Bone marrow (tissue), 2 donors: ENCODE results near the gene ETS2.
"Not testable (repeated sequence)": the region's sequence is repeated elsewhere in the genome, so short reads cannot be mapped to it uniquely, and the experiment has no call there.

ENCODE experiments used
- DNase-seq, 2 donors: peaks; one replicate each; lab custom pipeline; 2025; lab: John Stamatoyannopoulos, UW

Gene ETS2

DNA sequence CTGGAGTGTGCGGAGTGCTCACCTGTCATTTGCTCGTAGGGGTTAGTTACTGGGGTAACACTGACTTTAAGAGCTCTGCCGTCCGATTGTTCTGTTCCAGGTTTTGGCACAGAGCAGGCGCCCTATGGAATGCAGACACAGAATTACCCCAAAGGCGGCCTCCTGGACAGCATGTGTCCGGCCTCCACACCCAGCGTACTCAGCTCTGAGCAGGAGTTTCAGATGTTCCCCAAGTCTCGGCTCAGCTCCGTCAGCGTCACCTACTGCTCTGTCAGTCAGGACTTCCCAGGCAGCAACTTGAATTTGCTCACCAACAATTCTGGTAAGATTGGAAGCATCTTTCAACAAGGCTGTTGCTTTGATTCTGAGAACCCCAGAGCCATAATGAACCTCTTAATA lies 12.6 kb downstream of the ETS2 start:
- DNase-seq: no peak

DNA sequence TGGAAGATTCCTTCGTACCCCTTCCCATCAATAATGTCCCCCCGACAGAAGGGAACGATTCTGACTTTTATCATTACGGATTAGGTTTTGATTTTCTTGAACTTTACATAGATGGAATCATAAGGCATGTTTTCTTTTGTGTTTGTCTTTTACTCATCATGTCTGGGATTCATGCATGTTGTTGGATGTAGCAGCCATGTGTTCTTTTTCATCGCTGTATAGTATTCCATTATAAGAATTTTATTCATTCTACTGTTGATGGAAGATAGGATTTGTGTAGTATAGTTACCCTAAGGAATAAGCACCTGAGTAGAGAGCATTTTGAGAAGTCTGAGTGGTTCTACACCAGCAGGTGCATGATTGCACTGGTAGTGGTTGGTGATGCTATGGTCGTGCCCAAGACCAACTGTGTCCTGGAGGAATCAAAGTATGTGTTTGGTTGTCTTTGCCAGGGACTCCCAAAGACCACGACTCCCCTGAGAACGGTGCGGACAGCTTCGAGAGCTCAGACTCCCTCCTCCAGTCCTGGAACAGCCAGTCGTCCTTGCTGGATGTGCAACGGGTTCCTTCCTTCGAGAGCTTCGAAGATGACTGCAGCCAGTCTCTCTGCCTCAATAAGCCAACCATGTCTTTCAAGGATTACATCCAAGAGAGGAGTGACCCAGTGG lies 13.5 kb downstream of the ETS2 start:
- no peak for DNase-seq

DNA sequence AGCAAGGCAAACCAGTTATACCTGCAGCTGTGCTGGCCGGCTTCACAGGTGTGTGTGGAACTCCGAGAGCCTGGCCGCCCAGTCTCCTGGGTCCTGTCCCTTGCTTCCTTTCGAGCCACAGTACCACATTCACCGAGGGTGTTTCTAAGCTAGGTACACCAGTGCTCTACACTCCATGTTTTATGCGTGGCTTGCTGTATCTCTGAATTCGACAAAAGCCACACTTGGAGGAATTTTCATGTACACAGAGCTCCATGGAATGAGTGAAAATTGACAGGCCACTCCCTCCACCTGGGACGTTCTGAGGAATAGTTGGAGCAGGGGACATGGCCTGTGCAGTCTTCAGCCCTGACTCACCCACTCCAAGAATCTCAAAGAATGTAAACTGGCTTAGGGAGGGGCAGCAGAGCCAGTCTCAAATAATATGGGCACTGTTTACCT lies 14.0 kb downstream of the ETS2 start:
- DNase-seq: no peak

DNA sequence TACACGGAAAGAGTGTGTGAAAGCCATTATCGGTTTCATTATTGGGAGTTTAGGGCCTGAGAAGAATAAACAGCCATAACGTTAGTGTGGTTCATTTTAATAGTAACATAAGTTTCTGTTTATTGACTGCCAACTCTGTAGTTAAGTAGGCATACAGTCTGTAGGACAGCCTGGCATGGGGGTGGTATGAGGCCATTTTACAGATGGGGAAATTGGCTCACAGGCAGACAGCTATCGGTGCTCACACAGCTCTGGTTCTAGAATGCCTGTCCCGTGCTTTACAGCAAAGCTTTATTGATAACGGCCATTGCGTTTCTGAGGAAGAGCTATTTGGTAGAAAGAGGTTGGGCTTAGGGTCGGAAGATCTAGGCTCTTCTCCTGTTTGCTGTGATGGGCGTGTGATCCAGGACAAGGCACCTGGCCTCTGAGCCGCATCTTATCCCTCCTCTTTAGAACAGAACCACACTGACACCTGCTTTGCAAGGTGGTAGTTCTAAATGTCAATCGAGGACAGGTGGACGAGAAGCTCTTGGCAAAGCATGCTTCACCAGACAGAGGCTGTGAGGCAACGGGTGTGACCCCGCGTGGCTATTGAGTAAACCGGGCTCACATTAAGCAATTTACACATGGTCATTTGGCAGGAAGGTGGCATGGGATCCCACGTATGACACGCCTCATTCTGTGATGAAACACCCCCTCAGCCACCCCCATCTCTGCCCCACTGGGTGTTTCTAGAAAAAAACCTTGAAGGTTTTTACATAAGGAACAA lies 14.9 kb downstream of the ETS2 start:
- DNase-seq: peak in 1 of 2 donors; percentile 30

DNA sequence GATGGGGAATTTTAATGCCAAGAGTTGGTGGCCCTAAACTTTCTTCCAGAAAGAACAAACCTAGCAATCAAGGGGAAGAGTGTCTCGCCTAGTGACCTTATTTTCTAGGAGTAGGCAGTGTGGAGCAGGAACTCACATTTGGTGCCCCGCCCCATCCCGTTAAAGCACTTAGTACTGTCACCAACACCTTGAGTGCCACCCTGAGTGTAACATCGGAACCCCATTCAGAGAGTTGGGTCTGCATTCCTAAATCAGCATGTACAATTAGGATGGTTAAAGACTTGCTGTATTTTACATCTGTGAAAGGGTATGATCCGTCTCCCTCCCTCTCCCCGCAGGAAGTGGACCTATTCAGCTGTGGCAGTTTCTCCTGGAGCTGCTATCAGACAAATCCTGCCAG lies 15.5 kb downstream of the ETS2 start:
- no peak for DNase-seq

DNA sequence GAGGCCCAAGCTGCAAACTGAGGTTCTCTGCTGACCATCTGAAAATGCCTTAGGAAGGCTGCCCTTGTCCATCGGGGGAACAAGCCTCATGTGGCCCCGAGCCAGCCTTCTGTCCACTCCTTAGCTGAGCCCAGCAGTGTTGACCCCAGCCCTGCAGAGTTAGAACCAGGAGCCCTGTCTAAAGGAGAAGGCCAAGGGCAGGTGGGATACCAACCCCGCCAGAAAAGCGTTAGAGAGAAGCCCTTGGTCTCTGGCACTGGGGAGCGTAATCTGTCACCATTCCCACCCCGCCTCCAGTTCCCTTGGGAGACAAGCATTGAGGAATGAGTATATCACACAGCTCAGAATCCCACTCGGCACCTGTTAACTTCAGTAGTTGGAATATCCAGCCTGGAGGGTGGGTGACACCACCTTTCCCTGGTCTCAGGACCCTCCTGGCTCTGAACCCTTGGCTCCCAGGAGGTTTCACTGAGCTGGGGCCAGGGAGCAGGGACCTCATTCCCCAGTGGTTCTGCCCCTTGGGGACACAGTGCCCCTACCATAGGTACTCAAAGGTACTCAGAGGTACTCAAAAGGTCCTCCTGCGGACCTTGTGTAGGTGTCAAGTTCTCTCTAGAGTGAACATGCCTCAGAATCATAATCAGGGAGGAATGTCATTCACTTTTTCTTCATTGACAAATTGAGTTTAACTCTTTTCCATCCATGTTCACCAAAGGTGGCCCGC lies 16.4 kb downstream of the ETS2 start:
- no peak for DNase-seq

DNA sequence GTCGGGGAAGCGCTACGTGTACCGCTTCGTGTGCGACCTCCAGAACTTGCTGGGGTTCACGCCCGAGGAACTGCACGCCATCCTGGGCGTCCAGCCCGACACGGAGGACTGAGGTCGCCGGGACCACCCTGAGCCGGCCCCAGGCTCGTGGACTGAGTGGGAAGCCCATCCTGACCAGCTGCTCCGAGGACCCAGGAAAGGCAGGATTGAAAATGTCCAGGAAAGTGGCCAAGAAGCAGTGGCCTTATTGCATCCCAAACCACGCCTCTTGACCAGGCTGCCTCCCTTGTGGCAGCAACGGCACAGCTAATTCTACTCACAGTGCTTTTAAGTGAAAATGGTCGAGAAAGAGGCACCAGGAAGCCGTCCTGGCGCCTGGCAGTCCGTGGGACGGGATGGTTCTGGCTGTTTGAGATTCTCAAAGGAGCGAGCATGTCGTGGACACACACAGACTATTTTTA lies 17.1 kb downstream of the ETS2 start:
- DNase-seq: no peak

DNA sequence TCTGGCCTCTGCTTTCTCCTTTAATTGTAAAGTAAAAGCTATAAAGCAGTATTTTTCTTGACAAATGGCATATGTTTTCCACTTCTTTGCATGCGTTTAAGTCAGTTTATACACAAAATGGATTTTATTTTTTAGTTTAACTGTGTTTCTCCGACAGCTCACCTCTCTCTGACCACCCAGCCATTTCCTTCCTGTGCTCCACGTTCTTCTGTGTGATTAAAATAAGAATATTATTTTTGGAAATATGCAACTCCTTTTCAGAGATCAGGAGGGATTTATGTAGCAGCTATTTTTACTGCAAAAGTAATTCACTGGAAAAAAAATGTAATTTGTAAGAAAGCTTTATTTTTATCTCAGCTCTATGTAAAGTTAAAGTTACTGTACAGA lies 18.0 kb downstream of the ETS2 start:
- no peak for DNase-seq

DNA sequence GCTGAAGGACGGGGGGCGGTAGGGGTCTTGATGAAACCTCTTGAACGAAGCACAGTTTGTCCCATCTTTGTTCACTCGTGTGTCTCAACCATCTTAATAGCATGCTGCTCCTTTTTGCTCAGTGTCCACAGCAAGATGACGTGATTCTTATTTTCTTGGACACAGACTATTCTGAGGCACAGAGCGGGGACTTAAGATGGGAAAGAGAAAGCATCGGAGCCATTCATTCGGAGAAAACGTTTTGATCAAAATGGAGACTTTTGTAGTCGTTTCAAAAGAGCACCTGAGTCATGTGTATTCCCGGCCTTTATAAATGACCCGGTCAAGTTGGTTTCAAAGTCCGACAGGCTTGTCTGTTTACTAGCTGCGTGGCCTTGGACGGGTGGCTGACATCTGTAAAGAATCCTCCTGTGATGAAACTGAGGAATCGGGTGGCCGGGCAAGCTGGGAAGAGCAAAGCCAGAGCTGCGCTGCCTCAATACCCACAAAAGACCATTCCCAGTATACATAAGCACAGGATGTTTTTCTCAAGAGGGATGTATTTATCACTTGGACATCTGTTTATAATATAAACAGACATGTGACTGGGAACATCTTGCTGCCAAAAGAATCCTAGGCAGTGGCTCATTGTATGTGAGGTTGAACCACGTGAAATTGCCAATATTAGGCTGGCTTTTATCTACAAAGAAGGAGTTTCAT lies 18.5 kb downstream of the ETS2 start:
- DNase-seq: no peak

DNA sequence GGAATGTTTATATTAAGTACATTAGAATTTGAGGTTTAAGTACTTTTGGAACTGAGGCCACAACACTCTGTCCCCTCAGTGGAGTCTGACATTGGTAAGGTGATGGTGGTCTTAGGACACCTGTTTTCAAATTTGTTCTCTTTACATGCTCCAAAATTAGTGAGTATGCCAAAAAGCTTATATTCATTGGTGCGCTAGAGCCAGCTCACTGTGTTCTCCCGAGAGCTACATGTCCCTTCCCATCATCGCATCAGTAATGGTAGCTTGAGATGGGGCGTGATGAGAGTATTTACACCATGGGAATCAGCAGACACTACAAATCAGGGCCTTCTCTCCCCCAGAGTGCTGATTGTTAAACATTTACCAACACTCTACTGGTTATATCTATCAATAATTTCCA lies 19.5 kb downstream of the ETS2 start:
- DNase-seq: no peak

DNA sequence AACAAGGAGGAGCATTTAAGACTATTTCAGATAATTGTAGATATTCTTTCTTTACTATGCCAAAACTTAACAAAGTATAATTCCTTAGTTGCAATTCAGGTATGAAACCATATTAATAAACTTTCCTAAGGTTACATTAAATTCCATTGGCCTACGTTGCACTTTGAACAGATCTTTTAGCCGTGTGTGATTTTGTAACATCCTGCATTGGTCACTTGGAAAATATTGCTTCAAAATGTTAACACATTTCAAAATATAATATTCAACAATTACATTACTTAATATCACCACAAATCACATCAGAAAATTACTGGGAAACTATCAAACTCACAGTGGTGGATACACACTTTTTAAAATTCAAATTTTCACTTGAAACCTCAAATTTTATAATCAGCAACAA lies 20.2 kb downstream of the ETS2 start:
- no peak for DNase-seq

DNA sequence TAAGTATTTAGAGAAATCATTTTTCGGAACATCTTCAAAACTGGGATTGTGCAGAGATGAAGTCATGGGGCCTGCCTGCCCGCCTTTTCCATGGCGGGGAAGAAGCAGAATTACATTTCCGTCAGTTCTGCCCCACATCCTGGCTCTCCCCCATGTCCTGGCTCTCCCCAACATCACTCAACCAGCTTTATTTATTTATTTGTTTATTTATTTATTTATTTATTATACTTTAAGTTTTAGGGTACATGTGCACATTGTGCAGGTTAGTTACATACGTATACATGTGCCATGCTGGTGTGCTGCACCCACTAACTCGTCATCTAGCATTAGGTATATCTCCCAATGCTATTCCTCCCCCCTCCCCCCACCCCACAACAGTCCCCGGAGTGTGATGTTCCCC lies 22.4 kb downstream of the ETS2 start:
- DNase-seq: not testable (repeated sequence)

DNA sequence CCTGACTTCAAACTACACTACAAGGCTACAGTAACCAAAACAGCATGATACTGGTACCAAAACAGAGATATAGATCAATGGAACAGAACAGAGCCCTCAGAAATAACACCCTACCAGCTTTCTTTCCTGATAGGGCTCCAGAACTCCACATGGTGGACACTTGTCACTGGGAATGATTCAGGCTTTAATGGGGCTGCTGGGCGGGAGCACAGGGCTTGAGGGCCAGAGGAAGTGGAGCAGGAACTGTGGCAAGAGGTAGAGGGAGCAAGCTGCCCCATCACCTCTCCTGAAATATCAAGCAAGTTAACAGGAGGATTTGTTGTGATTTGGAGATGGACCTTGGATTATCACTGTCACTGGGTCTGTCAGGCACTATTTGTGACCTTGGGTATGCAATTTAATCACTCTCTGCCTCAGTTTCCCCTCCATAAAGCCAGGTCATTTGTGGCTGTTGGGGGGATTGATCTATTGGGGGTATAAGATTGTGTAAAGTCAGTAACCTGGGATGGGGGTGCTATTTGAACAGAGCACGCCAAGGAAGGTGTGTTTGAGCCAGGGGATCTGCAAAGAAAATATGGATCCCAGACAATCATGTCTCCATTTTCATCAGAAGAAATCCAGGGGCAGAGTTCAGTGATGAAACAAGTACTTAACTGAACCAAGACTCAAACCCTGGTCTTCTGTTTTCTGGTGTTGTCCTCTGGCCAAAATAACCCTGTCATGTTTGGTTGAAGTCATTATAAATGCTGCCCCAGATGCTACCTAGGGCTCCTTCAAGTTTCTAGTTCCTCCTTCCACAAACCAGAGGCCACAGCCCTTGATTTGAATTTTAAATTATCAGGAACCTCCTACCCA lies 25.2 kb downstream of the ETS2 start:
- no peak for DNase-seq

DNA sequence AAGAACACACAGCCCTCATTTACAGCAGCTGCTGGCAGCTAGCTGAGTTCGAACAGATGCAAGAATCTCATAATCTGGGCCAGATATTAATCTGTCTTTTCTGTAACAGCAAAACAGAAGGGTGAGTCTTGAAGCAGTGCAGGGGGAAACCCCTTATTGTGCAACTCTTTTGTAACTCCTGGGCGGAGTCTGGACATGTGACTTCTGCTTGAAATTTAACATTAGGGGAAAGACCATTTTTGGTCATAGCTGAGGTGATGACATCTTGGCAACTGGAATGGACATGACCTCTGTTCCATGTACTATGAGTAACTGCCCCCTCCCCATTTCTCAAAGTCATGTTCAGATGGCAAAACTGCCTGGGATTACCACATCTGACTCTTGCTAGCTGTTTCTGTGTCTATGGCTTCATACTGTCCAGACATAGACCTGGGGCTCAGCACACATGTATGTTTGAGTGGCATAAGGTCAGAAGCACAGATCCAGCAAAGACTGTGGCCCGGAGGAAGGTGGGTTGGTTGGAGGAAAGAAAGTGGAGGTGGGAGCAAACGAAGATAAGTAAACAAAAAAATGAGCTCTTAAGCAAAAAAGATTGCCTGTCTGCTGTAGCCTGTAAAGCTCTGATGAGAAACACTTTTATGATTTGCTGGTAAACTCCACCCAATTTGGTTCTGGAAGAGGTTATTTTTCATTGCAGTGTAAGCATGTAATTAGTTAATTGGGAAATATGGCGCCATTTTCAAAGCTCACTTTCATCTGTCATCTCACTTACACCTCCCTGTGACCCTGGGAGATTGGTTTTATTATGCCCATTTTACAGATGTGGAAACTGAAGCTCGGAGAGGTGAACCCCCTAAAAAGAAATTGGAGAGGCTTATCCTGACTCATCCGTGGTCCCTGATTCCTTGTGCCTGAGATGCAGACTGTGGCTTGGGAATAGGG lies 26.1 kb downstream of the ETS2 start:
- peak; percentile 69 to 97 for DNase-seq

DNA sequence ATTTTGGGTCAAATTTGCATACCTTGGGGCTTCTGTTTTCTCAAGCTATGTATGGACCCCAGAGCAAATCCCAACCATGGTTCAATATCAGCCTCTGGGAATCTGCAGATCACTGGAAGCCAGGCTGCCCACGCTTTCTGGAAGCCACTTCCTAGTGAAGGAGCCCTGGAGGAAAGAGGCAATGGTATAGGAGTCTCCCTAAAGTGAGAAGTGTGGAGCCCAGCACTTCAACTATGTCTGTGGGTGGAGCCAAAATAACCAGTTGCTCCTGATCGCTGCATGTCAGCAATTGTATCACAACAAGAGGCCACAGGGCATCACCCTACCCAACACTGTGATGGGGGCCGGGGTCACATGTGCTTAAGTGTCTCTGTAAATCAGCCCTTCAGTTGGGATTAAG lies 26.9 kb downstream of the ETS2 start:
- no peak for DNase-seq

DNA sequence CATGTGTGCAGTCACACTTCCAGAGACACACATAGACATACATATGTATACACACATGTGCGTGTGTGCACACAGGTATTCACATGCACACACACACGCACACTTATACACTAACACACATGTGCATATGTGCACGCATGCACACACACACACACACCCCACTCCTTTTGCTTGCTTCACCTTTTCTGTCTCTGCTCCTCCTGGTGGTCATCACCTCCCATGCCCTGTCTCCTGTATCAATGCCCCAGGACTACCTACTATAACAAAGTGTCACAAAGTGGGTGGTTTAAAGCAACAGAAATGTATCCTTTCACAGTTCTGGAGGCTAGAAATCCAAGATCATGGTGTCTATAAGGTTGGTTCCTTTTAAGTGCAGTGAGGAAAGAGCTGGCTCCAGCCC lies 27.4 kb downstream of the ETS2 start:
- no peak for DNase-seq

DNA sequence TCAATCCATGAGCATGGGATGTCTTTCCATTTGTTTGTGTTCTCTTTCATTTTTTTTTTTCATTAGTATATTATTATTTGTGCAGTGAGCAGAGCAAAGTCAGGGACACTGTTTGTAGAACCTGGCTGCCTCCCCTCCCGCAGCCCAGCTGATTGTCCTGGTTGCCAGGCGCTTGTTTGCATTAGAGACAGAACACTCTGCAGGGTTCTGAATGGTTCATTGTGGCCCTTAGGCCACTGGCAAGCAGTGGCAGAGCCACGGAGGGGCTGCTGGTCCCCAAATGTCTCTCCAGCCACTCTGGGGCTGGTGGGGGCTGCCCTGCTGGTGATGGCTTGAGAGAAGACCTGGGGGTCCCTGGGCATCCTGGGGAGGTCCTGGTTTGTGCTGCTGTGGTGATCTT lies 29.0 kb downstream of the ETS2 start:
- DNase-seq: no peak

DNA sequence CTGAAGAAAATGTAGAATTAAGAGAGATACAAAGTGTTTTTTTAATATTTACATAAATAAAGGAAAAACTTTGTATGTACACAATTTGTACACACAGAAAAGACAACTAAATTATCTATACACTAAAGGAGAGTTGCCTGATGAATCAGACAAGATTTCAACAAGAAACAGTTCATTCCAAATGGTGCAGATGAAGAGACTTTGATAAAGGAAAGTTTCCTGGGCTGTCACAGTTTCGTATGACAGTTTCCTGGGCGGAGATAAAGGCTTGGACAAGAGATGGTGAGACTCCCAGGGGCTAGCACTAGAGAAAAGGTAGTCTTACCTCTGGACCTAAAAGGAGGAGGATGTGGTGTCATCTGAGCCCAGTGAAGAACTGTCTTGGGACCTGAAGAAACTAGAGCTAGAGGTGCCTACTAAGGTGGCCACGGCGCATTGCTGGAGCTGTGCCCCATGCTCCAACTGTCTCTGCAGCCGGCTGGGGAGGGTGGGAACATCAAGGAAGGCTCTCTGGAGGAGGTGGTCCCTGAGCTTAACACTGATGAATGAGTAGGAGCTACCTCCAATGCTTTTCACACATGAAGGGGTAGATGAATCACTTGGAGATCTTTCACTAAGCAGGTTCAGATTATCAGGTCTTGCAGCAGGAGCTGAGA lies 32.2 kb downstream of the ETS2 start:
- DNase-seq: no peak

DNA sequence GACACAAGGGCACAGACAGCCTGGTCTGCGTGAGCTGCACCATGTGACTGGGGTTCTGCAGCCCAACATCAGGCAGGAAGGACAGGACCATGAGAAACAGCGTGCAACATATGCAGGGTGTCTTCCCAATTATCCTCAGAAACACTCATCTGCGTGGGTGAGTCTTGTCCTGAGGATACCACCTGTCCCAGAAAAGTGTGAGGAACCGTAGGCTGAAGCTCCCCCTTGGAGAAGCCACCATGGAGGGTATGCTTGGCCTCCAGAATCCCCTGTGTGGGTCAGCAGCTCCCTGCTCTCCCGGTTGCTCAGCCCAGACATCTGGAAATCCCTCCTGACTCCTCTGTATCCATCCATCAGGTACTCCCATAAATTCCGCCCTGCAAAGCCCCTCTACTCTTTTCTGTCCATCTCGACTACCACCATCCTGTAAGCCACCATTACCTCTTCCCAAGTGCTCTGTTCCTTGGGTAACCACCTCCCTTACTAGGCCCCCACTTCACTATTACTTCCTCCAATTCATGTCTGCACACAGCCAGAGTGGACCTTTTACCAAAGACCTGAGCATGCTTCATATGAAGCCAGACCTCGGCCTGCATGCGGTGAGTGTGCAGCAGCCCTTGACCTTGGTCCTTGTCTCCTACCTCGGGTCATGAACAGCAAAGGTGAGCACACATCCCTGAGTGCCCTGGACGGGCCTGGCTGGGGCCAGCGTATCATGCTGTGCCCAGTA lies 33.0 kb downstream of the ETS2 start:
- DNase-seq: no peak
